HG03097 (cell line): ENCODE measurements around the gene EPS8L1.
"Not testable (repeated sequence)": the region's sequence is repeated elsewhere in the genome, so short reads cannot be mapped to it uniquely, and the experiment has no call there.

ENCODE experiments used
- ATAC-seq: cut with Tn5 transposase; IDR thresholded peaks from one replicate; pipeline ENCODE4 v1.9.1; 2021; ENCODE audit not compliant: unreplicated experiment, low FRiP score

Gene EPS8L1

GRCh38 chr19:55048446-55048845, 27.2 kb upstream of the EPS8L1 start:
- no peak for ATAC-seq

- ATAC-seq = no peak
Measured at GRCh38 chr19:55050749-55051532, 24.7 kb upstream of the EPS8L1 start.

GRCh38 chr19:55053735-55054134, 21.9 kb upstream of the EPS8L1 start:
- ATAC-seq = no peak

DNA sequence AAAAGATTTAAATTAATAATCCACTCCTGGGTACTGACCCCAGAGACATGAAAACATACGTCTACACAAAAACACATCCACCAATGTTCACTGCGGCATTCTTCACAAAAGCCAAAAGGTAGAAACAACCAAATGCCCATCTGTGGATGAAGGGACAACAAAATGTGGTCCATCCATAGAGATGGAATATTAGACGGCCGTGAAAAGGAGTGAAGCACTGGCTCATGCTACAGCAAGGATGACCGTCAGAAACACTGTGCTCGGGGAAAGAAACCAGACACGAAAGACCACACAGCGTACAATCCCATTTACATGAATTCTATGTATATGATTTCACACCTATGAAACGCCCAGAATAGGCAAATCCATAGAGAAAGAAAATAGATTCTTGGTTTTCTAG, 18.8 kb upstream of the EPS8L1 start:
- no peak for ATAC-seq

DNA sequence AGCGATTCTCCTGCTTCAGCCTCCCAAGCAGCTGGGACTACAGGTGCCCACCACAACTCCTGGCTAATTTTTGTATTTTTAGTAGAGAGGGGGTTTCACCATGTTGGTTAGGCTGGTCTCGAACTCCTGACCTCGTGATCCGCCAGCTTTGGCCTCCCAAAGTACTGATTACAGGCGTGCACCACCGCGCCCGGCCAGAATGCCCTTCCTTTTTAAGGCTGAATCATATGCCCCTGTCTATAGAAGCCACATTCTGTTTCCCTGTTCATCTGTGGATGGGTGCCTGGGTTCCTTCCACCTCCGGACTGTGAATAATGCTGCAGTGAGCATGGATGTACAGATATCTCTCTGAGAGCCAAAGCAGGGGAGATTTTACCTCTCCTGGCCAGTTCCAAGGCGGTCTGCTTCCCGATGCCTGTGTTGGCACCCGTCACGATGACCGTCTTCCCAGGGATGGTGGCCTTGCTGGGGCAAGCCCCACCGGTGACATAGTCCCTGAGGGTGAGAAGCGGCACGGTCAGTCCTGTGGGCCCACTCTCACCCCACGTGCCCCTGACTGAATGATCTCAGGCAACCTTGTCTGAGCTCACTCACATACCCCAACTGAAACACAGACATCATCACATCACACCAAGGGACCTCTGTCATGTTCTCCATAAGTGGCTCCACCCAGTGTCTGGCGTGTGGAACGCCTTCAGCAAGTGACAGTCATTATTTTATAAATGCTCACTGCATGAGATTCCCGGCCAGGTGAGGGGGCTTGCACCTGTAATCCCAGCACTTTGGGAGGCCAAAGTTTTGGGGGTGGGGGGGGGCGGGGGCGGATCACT, 16.7 kb upstream of the EPS8L1 start:
- ATAC-seq = no peak

DNA sequence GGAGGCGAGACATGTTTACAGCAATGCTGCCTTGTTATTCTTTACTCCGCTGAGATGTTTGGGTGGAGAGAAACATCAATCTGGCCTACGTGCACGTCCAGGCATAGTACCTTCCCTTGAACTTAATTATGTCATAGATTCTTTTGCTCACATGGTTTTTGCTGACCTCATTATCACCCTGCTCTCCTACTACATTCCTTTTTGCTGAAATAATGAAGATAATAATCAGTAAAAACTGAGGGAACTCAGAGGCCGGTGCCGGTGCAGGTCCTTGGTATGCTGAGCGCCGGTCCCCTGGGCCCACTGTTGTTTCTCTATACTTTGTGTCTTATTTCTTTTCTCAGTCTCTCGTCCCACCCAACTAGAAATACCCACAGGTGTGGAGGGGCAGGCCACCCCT, 15.4 kb upstream of the EPS8L1 start:
- ATAC-seq = not testable (repeated sequence)

- ATAC-seq = peak; percentile 74
Measured at GRCh38 chr19:55062735-55063491, 12.8 kb upstream of the EPS8L1 start, which contains the start of gene RDH13. TSS of gene RDH13 (minus strand) at chr19:55063148. CDS start at chr19:55063032, 116 bp downstream.

- ATAC-seq = no peak
Measured at GRCh38 chr19:55063492-55063843, 12.2 kb upstream of the EPS8L1 start.

GRCh38 chr19:55065516-55065915, 10.2 kb upstream of the EPS8L1 start:
- ATAC-seq = not testable (repeated sequence)

DNA sequence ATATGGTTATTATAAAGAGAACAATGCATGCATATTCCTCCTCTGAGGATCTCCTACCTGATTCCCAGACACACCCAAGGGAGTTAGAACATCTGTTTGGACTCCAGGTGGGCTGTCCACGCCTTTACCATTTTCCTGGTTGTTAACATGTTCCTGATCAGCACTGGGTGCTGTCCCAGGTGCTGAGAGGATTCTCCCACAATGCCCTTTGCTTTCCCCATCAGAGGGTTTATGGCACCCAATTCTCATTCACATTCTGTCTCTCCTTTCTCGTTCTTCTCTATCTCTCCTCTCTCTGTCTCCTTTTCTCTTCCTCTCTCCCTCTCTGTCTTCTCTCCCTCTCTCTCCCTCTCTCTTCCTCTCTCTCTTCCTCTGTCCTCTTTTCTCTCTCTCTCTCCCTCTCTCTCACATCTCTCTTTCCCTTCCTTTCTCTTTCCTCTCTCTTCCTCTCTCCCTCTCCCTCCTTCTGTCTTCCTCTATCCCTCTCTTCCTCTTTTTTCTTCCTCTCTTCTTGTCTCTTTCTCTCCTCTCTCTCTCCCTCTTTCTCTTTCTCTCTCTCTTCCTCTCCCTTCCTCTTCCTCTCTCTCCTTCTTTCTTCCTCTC, 9.5 kb upstream of the EPS8L1 start:
- no peak for ATAC-seq

- ATAC-seq = no peak
Measured at GRCh38 chr19:55067869-55068268, 7.8 kb upstream of the EPS8L1 start.

DNA sequence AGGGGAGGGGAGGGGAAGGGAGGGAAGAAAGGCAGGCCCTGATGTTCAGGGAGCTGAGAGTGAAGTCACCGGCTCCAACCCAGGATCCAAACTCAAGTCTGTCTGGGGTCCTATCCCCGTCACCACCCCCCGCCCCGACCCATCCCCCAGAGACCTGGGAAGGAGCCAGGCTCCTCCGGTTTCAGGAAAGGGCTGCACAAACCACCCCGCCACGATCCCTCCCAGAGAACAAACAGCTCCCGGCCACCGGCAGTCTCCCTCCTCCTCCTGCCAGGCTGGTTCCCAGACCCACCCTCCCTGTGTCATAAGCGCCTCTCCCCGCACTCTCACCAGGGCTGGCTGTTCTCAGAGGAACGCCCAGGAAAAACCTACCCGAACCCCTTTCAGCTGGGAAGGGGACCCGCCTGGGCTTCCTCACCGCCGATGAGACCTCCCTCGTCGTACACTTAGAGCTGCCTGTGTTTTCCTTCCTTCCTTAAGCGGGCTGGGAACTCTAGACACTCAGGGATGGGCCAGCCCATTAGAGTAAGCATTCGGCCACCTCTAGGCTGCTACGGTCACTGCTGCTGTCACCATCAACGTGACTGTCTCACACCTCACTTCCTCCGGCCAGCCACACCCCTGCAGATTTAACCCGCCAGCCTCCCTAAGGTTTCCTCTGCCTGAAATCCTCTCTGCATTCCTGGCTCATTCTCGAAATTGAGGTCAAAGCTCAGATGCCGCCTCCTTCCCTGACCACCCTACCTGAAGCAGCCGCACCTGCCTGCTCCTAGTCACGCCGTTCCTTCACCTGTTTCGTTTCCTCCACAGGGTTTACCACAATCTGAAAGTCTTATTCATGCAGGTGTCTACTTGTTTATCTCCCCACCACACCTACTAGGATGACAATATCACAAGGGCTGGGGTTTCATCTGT, 6.5 kb upstream of the EPS8L1 start:
- no peak for ATAC-seq

GRCh38 chr19:55069865-55070197, 5.8 kb upstream of the EPS8L1 start:
- ATAC-seq = no peak

DNA sequence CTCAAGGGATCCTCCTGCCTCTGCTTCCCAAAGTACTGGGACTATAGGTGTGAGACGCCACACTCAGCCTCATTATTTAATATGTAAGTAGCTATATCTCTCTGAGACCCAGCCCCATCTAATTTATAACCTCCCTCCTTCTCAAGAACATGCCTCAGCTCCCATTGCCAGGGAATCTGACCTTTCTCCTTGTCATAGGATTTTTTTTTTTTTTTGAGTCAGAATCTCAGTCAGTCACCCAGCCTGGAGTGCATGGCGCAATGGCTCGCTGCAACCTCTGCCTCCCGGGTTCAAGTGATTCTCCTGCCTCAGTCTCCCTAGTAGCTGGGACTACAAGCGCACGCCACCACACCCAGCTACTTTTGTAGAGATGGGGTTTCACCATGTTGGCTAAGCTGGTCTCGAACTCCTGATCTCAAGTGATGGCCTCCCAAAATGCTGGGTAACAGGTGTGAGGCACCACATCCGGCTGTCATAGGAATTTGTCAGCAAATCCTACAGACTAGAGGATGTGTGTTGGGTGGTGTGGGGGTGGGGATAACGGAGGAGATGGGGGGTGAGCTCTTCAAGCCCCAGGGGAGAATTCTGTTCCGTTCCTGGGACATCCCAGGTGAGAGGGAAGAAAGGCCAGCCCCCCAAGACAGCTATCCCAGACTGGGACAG, 5.1 kb upstream of the EPS8L1 start:
- no peak for ATAC-seq

- ATAC-seq = no peak
Measured at GRCh38 chr19:55071129-55071502, 4.6 kb upstream of the EPS8L1 start.

- no peak for ATAC-seq
Measured at GRCh38 chr19:55071913-55072312, 3.8 kb upstream of the EPS8L1 start.

- ATAC-seq = no peak
Measured at GRCh38 chr19:55076321-55076720, 652 bp downstream of the EPS8L1 start.

GRCh38 chr19:55077106-55077505, 1.4 kb downstream of the EPS8L1 start:
- no peak for ATAC-seq

- ATAC-seq = no peak
Measured at GRCh38 chr19:55078996-55079395, 3.3 kb downstream of the EPS8L1 start.
